GM18526 (cell line): ENCODE results near the gene TNFSF4.

Source experiments
- POLR2A ChIP-seq: IDR thresholded peaks from 3 replicates; pipeline ENCODE4 v1.6.1; 2011; ENCODE audit not compliant: insufficient read length; ENCODE audit errors: extremely low read depth

TNFSF4 gene

DNA sequence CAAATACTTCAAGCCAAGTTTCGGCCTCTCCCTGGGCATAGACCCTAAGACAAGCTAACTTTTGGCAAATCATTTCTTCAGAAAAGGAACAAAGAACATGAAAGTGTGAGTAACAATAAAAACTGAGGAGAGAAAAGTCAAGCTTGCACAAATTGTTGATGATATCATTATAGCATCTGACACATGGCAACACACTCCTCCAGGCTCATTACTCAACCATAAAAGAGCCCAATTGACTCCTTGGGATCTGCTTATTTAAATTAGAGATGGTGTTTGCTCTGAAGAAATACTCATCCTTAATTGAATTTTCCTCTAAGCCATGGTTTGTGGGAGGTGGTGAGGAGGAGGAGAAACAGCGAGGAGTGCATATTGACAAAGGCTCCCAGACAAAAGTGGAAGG, 54.5 kb downstream of the TNFSF4 start:
- TF ChIP-seq POLR2A: no peak

DNA sequence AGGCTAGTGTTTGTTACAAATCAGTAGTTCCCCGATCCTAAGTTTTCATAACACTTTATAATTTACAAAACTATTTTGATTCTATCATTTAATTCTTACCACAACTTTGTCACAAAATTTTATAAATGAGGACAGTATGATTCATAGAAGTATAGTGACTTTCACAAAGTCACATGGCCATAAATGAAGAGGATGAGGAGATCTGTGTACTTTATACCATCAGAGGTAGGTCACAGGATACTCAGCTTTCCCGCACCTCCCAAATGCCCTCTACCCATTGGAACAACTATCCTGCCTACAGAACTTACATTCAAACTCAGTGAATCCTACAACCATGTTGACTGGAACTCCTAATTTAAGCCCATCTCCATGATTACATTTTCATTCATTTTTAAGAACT, 56.3 kb downstream of the TNFSF4 start:
- no peak for TF ChIP-seq POLR2A

- no peak for TF ChIP-seq POLR2A
These were observed 57.2 kb downstream of the TNFSF4 start for GRCh38 chr1:173149887-173150286.

DNA sequence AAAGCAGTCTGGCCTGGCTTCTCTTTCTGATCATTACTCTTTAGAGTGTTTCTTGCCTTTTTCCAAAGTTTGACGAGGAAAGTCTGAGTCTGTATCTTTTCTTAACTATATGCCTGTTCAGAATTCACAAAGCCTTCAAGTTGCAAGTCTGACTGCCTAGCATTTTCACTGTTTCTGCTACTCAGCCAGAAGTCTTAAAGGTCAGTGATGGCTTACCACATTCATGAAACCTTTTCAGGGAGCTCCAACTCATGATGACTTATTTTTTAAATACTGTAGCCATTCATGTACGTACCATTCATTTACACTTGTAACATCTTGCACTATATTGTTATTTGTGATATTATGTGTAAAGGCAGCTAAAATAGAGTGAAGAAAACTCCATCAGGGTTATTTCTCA, 58.2 kb downstream of the TNFSF4 start:
- no peak for TF ChIP-seq POLR2A

DNA sequence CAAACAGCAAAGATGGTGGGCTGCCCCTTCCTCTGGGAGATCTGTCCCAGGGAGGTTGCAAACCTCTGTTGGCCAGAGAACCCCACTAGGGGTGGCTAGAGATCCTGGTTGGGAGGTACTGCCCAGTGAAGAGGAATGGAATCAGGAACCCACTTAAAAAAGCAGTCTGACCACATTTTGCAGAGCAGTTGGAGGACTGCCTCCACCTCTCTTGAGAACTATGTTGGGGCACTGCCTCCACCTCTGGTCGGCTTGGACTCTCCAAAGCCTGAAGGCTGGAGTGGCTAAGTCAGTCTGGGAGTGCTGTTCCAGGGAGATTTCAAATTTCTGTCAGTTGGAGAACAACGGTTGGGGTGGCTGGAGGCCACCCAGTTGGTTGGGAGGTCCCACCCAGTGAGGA, 58.6 kb downstream of the TNFSF4 start:
- TF ChIP-seq POLR2A: no peak

- TF ChIP-seq POLR2A: no peak
These were observed 66.4 kb downstream of the TNFSF4 start for GRCh38 chr1:173140733-173141132.

GRCh38 chr1:173139706-173140105, 67.4 kb downstream of the TNFSF4 start:
- TF ChIP-seq POLR2A: no peak

- no peak for TF ChIP-seq POLR2A
These were observed 69.9 kb downstream of the TNFSF4 start for GRCh38 chr1:173137107-173137706.

DNA sequence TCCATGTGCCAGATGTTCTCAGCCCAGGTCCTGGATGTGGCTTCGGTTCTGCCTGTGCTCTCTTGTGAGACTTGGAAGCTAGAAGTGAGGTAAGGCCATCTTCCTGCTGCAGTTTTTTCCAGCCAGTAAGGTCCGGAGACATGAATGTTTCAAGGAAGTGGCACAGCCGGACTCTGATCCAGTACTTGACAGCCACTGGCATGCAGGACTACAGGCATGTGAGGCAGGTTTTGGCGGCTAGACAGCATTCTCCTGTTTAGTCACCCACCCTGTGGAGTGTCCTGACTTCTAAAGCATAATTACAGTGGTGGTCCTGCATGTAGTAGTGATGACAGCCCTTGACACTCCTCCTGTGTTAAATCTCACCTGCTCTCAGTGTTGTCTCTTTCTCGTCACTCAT, 72.3 kb downstream of the TNFSF4 start:
- TF ChIP-seq POLR2A: no peak

DNA sequence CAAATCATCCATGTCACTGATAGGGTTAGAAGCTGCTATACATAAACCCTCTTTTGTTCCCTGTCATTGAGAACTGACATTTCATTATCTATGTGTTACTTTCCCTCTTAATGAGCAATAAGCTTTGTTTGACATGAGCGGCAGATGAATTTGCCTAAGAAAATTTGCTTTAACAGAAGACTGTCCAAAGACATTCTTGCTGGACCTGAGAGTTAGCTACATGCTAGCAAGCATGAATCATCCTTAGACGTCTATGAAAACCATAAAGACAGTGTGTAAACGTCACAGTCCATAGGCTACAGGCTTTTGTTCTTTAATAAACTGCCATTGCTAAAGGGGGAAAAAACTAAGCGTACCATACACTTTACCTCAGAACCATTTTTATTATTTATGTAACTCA, 73.1 kb downstream of the TNFSF4 start:
- no peak for TF ChIP-seq POLR2A
